NCI-H2081 treated with DMSO at 0.1 percent for 48 hours (cell line): ENCODE data around the gene CSNK1A1.
"Not testable (repeated sequence)": the region's sequence is repeated elsewhere in the genome, so short reads cannot be mapped to it uniquely, and the experiment has no call there.

Experiments used
- DNase-seq: peaks from one replicate; lab custom pipeline; 2025; lab: John Stamatoyannopoulos, UW

CSNK1A1 gene

DNA sequence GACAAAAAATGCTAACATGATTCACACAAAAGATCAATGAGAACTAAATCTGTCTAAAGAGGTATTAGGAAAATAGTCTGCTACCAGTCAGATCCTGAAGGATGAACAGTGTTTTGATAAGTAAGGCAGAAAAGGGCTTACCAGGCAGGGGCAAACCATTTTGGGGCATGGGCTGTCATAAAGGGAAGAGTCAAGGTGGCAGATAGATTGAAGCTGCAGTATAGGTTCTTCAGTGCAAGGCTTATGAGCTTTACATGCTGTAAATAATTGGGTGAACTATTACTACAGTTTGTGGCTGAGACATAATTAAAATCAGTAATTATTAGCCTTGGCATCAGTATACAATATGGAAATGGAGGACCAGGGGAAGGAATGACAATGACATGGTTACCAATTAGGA lies 21.8 kb downstream of the CSNK1A1 start:
- DNase-seq = no peak

DNA sequence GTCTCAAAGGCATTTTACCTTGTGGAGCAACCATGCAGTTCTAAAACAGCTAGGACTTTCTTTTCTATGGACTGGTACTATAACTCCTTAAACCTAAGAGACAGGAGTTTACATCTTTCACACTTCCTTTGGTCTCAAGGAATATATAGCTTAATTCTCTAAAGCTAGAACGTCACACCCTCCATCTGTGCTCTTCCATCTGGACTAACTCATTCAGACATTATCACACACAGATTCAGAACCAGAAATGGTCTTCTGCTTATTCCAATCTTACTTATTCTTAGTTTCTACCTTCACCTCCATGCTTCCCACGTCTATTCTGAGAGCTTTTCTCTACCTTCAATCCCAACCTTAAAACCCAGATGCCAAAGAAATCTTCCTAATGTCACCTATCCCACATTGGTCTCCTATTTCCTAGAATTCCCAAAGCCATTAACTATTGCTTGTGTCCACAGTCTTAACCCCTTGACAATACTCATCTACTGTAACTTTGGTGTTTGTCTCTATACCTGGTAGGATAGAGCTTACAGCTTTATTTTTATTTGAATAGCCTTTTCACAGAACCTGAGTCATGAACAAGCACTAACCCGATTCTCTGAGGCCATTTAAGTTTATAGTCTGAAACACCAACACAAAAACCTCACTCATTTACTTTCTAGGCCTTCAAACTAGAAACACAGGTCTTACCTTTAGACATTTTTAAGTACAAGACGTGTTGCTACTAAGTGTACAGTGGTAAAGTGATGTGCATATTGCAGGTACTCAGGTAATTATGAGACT lies 22.8 kb downstream of the CSNK1A1 start:
- DNase-seq = no peak

DNA sequence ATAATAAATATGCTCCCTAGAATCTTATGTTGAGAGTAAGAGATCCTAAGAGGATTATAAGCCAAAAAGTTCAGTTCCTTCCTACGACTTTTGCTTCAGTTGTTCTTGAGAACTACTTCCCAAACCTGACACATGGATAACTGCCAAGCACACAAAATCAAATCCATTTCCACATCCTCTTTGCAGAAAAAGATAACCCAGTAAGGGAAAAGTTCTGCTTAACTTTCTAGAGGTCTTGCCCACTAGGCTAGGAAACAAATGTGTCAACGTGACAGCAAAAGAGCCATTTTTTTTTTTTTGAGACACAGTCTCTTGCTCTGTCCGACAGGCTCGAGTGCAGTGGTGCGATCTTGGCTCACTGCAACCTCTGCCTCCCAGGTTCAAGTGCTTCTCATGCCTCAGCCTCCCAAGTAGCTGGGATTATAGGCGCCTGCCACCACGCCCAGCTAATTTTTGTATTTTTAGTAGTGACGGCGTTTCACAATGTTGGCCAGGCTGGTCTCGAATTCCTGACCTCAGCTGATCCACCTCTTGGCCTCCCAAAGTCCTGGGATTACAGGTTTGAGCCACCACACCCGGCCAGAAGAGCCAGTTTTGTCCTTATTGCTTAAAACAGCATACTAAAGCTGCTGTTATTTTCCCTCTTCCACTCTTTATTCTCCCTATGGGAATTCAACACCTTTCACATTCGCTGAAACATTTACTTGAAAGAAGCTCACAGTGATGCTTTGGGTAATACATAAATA lies 24.2 kb downstream of the CSNK1A1 start:
- DNase-seq = no peak

DNA sequence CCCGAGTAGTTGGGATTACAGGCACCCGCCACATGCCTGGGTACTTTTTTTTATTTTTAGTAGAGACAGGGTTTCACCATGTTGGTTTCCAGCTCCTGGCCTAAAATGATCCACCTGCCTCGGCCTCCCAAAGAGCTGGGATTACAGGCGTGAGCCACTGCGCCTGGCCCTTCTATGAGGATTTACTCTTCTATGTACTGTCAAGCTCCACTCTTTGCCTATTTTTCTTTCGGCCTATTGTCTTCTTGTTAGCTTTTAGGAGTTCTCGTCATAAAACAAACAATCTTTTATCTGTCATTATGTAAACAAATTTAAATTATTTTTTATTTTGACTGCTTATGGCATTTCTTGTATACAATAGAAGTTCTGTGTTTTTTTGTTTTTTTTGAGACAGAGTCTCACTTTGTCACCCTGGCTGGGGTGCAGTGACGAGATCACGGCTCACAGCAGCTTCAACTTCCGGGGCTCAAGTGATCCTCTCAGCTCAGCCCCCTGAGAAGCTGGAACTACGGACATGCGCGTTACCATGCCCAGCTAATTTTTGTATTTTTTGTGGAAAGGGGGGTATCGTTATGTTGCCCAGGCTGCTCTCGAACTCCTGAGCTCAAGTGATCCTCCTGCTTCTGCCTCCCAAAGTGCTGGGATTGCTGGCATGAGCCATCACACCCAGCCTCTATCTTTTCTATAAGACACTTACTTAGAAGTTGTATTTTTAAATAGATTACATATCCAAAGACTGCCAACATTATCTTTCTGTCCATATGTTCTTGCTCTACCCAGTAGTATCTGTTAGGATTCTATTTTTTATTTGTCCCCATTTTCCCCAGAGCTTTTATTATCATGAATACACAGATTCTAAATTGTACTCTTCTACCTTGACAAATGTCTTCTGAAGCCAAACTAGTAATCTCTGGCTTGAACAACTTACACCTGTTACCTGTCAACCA lies 29.2 kb downstream of the CSNK1A1 start:
- DNase-seq = no peak

DNA sequence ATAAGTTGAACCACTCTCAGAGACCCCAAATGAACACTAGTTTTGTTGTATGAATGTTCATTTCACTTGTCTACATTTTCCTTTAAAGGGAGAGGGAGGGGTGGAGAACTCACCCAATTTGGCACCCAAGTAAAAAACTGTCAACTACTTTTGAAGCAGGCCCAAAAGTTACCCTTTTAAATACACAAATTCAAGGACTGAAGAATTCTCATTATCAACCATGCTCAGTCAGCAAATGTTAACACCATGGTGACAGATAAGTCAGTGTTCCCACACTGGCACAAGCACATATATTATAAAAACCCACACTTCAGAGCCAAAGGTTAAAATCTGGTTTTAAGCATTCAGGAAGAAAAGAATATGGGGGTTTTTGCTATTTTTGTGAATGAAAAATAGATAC lies 31.6 kb downstream of the CSNK1A1 start:
- DNase-seq = no peak

DNA sequence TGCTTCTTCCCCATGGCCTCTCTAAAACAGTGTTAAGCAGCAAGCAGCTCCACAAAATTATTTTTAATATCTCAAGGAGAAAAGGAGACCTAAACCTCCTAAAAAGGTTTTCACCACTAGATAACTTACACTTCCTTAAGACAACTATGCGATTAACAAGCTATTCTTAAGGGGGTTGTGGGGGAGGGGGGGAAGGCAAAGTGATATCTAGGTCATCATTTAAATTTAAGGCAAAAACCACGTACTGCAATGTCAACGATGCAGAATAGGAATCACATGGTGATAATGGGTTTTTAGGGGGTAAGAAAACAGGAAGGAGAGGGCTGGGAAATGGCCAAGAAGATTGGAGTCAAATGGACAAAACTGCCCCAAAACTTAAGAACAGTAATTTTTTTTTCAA lies 32.6 kb downstream of the CSNK1A1 start:
- no peak for DNase-seq

DNA sequence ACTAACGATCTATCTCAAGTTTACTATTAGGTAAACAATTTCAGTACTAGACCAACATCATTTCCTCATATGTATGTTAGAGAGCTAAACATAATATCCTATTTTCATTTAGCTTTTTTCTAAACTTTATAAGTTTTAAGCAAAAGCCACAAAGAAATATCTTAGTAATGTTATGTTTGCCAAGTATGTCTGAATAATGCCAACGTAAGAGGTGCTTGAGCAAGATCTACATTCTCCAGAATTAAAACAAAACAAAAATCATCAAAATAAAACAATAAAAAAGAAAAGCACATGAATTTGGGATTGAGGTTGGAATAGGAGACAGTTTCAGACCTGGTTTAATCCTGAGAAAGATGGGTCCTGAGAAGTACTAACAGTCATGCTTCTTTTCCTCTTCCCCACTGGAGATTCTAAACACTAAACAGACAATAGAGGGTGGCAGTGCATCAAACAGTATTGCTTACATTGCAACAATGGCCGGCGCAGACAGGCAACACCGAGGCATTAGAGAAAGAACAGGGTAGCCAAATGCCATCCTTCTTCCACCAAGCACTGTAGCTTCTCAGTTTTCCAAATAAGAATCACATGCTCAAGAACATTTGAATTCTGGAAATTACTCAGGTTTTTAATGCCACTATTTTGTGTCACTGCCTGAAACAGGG lies 33.6 kb downstream of the CSNK1A1 start:
- DNase-seq = no peak

DNA sequence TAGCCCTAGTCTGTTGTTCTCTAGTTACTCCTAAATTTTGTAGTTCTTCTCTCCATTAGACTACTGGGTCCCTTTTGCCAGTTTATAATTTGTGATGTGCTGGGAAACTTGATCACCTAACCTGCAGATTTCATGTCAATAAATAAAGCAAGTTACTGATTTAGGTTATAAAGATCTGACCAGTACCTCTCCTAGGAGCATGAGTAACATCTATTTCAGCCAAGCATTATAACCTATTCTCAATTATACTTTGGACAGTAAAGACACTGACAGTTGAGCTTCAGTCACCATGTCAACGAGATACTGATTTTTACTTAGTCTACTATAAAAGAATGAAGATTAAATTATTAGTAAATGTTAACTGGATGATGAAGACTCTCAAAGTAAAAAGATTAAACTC lies 36.7 kb downstream of the CSNK1A1 start:
- no peak for DNase-seq

DNA sequence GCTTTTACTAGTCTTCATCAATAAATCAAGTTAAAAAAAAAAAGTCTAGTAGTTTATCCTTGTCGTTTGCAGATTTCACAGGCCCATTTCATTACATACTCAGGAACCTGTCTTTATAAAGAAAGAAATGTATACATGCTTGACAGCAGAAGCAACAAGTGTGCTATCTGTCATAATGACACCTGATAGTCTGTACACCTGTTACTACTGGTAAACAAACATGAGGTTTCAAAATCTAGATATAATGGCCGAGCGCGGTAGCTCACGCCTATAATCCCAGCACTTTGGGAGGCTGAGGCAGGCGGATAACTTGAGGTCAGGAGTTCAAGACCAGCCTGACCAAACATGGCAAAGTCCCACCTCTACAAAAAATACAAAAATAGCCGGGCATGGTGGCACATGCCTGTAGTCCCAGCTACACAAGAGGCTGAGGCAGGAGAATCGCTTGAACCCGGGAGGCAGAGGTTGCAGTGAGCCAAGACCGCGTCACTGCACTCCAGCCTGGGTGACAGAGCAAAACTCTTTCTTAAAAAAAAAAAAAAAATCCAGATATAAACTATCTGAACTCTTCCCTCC lies 37.8 kb downstream of the CSNK1A1 start:
- DNase-seq = not testable (repeated sequence)

DNA sequence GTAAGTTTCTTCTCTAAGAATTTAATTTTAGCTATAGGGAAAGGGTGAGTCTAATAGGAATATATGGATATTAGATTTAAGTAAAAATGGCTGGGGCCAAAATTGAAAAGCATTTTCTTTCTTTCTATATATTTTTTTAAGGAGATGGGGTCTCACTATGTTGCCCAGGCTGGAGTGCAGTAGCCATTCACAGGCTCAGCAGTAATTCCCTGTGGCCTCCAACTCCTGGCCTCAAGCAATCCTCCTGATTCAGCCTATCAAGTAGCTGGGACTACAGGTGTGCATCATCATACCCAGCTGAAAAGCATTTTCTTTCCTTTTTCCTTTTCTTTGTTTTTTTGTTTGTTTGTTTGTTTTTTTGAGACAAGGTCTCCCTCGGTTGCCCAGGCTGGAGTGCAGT lies 41.1 kb downstream of the CSNK1A1 start:
- no peak for DNase-seq

DNA sequence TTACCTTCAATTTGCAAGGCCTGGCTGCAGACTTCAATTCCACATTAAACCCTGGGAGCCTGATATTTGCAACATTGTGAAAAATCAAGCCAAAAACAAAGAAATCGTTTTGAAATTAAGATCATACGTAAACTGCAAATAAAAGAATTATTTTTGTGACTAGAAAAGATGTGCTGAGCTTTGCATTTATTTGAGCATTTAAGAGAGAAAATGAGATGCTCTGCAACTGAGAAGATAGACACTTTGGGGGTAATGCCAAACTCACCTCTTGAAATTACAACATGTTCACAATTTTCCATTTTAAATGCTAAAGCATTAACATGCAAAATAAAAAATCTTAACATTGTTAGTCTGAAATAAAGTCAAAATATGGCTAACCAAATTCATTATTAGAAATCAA lies 46.6 kb downstream of the CSNK1A1 start:
- no peak for DNase-seq

DNA sequence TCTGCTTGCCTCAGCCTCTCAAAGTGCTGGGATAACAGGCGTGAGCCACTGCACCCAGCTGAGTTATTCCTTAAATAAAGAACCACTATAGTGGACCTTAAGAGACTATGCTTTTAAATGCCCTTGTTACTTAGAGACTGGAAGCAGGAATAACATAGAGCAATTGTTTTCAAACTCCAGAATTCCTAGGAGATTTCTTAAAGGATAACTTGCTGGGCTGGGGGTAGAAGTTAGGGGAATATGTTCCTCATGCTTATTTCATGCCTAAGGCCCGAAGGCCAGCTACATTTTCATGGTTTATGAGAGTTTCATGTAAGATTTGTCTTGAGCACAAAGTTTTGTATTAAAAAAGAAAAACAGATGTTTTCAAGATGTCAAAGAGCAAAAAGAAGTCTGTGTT lies 48.2 kb downstream of the CSNK1A1 start:
- no peak for DNase-seq

DNA sequence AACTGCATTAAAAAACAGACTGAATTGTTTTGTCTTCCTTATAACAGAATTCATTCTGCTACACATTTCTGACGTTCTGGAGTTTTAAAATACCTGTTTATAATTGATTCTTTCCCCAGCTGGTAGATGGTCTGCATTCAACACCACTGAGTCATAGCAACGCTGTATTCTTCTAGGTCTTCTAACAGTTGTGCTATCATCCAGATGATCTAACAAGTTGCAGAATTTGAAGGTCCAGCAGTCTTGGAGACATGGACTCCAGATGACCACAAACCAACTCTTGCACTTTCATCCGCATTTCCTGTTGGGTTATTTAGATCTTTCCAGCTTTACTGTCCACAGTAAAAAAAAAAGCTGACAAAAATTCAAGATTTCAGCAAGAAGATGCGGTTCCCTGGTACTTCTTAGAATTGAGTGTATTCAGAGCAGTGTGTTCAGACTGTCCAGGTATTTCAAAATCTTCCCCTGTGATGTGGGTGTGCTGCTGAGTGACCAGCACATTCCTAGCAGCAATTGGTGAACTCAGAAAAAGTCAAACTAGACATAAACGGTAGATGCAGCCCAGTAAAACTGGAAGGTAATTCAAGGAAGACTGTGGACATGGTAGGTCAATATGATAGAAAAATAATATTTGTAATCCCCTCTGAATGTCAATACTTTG lies 50.2 kb downstream of the CSNK1A1 start:
- no peak for DNase-seq

DNA sequence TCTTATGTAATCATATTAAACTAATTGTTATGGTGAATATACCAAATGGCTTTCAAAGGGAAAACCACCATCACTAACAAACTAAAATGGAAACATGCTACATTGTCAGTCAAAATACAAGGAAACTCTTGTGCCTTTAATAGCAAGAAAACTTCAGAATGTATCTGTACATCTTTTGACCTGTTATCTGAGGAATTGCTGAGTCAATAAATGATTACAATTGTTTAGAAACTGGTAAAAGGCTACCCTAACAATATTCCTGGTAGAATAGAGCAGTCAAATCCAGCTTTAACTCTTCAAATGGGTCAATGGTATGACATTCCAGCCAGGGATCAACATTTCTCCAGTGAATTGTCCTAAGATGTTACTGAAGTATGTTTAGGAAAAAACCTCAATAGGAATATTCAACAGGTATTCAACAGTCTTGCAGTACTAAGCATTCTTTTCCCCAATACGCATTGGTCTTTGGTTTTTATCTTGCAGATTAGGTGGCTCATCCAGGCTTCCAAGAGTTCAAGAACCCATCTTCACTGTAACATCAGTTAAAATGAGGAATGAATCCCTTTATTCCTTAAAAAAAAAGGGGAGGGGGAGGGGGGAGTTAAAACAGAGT lies 52.4 kb downstream of the CSNK1A1 start:
- DNase-seq = no peak

DNA sequence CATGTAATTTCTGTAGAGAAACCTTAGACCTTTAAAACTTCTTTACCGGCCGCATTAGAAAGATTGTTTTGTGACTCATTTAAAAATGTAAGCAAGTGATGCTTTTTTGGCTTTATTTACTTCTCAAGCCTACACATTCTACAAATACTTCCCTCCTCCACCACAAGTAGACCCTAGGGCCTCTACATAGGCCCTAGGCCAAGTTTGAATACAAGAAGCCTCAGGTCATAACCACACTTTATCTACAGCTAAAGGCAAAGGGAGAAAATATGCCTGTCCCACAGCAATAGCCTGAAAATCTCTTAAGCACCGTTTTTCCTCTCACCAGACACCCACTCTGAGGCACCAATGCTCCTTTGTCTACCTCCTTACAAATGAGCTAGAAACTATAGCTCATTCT lies 53.9 kb downstream of the CSNK1A1 start:
- DNase-seq = no peak

DNA sequence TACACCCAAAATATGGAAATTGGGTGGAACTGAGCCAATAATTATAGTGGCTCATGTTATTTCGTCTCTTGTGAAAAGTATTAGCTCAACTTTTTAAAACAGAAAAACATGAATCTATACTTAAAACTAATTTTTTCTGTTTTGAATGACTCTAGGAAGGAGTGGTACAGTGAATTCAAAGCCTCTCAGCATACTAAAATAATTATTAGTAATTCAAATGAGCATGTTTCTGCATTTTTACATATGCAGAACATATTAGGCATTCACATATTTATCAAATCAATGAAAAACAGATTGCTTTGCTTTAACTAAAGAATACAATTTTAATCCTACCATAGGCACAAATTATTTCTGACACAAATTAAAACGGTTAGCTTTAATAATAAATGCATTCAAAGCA lies 54.3 kb downstream of the CSNK1A1 start:
- DNase-seq = no peak

DNA sequence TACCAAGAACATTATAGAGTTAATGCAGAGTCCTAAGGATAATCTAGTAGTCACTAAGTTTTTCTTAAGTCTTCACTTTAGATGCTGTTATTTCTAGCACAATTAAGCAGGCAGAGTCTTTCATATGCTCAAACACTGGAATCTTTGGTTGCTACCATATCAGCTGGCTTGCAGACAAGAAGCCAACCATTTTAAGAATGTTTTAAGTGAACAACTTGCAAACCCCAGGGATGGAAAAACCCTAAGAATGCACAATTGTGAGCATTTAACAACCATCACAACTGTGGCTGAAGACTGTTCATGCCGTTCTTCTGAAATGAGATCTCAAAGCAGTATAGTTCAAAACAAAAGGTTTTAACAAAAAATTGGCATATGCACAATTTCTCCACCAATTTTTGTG lies 55.1 kb downstream of the CSNK1A1 start:
- DNase-seq = no peak

DNA sequence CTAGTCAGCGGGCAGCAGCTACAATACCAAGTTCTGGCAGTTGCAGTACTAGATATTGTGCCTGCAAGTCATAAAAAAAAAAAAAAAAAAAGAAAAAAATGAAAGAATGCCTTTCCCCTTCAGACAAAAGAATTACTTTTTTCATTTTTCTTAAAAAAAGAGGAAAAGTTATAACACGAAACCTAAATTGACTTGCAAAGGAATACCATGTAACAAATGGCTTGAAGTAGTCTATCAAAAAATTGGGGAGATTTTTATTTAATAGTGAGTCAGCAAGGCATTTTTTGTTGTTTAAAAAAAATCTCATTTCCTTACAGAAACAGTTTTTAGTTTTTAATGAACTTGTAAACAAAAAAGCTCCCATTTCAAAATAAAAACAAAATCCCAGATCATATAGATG lies 55.6 kb downstream of the CSNK1A1 start:
- DNase-seq = no peak

DNA sequence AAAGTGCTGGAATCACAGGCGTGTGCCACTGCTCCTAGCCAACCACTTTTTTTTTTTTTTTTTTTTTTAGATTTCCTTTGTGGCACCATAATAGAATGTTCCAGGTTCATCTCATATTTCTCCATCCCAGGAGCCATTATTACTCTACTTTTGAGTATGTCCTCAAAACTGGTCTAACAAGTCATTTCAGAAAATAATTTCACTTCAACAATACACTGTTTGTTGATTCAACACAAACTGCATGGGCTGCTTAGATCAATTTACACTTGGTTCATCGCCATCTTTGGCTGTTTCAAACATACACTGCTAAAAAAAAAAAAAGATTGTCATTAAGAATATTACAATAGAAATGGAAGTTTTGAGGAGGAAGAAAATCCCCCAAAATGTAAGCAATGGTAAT lies 57.9 kb downstream of the CSNK1A1 start:
- DNase-seq = no peak

DNA sequence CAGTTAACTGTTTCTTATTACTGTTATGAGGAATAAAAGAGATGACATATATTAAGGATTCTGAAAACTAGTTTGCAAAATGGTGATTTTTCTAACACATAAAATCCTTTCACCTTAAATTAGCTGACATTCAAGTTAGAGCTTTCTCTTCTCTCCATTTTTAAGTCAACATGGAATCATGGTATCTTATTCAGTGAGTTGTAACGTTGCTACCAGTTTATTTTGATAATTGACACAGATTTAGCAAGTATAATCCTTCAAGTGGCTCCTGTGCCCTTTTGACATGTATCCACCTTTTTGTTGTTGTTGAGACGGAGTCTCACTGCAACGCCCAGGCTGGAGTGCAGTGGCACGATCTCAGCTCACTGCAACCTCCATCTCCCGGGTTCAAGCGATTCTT lies 58.5 kb downstream of the CSNK1A1 start:
- DNase-seq = no peak
